A549 treated with RU486 at 1 μM for 4 hours (cell line): Measurements from ENCODE around the gene GPR132. TPM values are rescaled to one million over a fixed set of nuclear protein-coding genes. Genes with fewer than 3 reads are reported as not detected.

Experiments
- total RNA-seq: library from RNA; stranded (reverse); fragments of 200-300 nt; extraction: Qiagen RNA extraction; gene quantifications from 5 replicates; pipeline ENCODE4 v1.2.3, GENCODE V29; 2022; ENCODE audit warnings: low read depth

The GPR132 gene, protein sequence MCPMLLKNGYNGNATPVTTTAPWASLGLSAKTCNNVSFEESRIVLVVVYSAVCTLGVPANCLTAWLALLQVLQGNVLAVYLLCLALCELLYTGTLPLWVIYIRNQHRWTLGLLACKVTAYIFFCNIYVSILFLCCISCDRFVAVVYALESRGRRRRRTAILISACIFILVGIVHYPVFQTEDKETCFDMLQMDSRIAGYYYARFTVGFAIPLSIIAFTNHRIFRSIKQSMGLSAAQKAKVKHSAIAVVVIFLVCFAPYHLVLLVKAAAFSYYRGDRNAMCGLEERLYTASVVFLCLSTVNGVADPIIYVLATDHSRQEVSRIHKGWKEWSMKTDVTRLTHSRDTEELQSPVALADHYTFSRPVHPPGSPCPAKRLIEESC
- 0.43 to 0.64 TPM (median 0.55 TPM) in 5 replicates for total RNA-seq

GRCh38 chr14:105065280-105066228 lies at the start of gene GPR132:
Gene GPR132, minus strand, starts transcription at chr14:105065430. Its CDS starts 10,010 bp downstream, at chr14:105055420.

GRCh38 chr14:105020815-105021655 lies 44.2 kb downstream of the GPR132 start, which contains the start of gene CDCA4:
Gene CDCA4, minus strand, starts transcription at chr14:105021083. Its CDS starts 9,154 bp downstream, at chr14:105011929.

Other genes starting within 250 kb of the GPR132 start
- 15.5 to 27.9 TPM (median 21.4 TPM) in 5 replicates for gene CEP170B, start 200.2 kb downstream of the GPR132 start, total RNA-seq
- not detected in 5 replicates for gene PLD4, start 140.6 kb downstream of the GPR132 start, total RNA-seq
- 182 to 214 TPM (median 186 TPM) in 5 replicates for gene AHNAK2, start 87.1 kb downstream of the GPR132 start, total RNA-seq
- gene CLBA1, start 79.6 kb downstream of the GPR132 start, total RNA-seq, result 13.9 to 18.6 TPM (median 18.3 TPM) in 5 replicates
- 46.8 to 58.4 TPM (median 52.8 TPM) in 5 replicates for gene CDCA4, start 44.3 kb downstream of the GPR132 start, total RNA-seq
- gene JAG2, start 103.3 kb upstream of the GPR132 start, total RNA-seq, result 13.6 to 24.8 TPM (median 23.0 TPM) in 5 replicates
- gene NUDT14, start 115.9 kb upstream of the GPR132 start, total RNA-seq, result 25.4 to 45.8 TPM (median 42.7 TPM) in 5 replicates
- 26.6 to 42.6 TPM (median 39.6 TPM) in 5 replicates for gene BTBD6, start 183.1 kb upstream of the GPR132 start, total RNA-seq
- 26.2 to 29.6 TPM (median 27.6 TPM) in 5 replicates for gene BRF1, start 235.6 kb upstream of the GPR132 start, total RNA-seq
- gene PACS2, start 249.3 kb upstream of the GPR132 start, total RNA-seq, result 17.9 to 28.5 TPM (median 24.9 TPM) in 5 replicates